Renal cortical epithelial cell (primary cell): ENCODE data around the gene MYO5A. TPM values are rescaled to one million over a fixed set of nuclear protein-coding genes. Genes with fewer than 3 reads are reported as not detected.
"Not testable (repeated sequence)": the region's sequence is repeated elsewhere in the genome, so short reads cannot be mapped to it uniquely, and the experiment has no call there.

Source experiments
- DNase-seq: peaks from one replicate; pipeline ENCODE4 v3.0.0-alpha.2; 2011; ENCODE audit warnings: low read depth
- total RNA-seq: library from RNA; depleted of rRNA; stranded (reverse); fragments of >200 nt; gene quantifications from 2 replicates; pipeline ENCODE4 v1.2.3, GENCODE V29; 2014

The MYO5A gene
- 37.0 and 71.3 TPM in 2 replicates for total RNA-seq

DNA sequence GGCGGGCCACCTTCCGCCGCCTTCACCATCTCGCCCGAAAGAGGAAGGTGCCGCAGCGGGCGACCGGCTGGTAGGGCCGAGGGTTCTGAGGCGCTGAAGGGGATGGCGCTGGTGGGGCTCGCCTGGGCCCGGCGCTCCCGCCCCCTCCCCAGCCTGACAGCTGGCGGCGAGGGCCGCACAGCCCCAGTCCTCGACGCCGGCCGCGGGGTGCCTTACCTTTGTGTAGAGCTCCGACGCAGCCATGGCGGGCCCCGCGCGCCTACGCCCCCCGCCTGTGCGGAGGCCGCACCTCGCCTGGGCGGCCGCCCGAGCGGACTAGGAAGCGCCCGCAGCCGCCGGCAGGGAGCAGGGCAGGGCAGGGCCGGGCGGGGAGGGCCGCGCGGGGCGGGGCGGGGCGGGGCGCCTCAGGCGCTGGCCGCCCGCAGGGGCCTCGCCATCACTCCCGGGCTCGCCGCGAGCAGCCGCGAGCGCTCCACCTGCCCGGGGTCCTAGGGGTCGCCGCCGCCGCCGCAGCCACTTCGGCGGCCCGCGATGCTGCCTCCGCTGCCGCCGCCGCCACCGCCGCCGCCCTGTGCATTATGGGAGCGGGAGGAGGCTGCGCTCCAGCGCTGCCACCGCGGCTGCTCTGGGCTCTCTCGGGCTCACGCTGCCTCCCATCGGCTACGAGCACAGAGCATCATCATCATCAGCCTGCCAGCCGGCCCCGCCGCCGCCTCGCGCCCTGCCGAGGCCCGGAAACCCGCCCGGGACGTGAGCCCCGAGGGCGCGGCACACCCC is at the start of gene MYO5A:
MYO5A (minus strand) TSS at position 317 of the 777 bp plus-strand sequence; CDS start at position 243, 74 bp downstream.
- peak; percentile 34 for DNase-seq

DNA sequence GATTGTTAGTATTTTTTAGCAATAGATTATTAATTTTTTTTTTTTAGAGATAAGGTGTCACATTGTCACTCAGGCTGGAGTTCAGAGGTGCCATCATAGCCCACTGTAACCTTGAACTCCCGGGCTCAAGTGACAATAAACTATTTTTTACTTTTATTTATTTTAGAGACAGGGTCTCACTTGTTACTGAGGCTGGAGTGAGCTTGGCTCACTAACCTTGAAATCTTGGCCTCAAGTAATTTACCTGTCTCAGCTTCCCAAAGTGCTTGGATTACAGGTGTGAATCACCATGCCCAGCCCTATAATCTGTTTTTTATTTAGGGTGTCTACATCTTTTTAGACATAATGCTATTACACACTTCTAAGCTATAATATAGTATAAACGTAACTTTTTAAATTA is 48.0 kb upstream of the MYO5A start:
- DNase-seq: no peak

DNA sequence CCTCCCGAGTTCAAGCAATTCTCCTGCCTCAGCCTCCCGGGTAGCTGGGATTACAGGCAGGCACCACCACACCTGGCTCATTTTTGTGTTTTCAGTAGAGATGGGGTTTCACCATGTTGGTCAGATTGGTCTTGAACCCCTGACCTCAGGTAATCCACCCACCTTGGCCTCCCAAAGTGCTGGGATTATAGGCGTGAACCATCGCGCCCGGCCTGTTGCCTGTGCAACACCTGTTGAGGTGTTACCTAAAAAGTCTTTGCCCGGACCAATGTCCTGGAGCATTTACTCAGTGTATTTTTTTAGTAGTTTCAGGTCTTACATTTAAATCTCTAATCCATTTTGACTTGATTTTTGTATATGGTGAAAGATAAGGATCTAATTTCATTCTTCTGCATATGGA is 46.9 kb upstream of the MYO5A start:
- not testable (repeated sequence) for DNase-seq

DNA sequence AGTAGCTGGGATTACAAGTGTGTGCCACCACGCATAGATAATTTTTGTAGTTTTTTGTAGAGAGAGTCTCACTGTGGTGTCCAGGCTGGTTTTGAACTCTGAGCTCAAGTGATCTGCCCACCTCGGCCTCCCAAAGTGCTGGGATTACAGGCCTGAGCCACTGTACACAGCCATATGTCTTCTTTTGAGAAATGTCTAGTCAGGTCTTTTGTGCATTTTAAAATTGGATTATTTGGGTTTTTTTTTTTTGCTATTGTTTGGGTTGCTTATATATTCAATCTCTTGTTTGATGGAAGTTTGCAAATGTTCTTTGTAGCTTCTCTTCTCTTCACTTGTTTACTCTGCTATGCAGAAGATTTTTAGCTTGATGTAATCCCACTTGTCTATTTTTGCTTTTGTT is 46.4 kb upstream of the MYO5A start:
- no peak for DNase-seq

DNA sequence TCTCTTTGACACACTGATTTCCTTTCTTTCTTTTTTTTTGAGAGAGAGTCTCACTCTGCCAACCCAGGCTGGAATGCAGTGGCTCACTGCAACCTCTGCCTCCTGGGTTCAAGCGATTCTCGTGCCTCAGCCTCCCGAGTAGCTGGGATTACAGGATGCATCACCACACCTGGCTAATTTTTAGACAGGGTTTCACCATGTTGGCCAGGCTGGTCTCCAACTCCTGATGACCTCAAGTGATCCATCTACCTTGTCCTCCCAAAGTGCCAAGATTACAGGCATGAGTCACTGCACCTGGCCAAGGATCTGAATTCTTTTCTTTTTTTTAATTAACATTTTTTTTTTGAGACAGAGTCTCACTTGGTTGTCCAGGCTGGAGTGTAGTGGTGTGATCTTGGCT is 45.9 kb upstream of the MYO5A start:
- peak; percentile 62 for DNase-seq

DNA sequence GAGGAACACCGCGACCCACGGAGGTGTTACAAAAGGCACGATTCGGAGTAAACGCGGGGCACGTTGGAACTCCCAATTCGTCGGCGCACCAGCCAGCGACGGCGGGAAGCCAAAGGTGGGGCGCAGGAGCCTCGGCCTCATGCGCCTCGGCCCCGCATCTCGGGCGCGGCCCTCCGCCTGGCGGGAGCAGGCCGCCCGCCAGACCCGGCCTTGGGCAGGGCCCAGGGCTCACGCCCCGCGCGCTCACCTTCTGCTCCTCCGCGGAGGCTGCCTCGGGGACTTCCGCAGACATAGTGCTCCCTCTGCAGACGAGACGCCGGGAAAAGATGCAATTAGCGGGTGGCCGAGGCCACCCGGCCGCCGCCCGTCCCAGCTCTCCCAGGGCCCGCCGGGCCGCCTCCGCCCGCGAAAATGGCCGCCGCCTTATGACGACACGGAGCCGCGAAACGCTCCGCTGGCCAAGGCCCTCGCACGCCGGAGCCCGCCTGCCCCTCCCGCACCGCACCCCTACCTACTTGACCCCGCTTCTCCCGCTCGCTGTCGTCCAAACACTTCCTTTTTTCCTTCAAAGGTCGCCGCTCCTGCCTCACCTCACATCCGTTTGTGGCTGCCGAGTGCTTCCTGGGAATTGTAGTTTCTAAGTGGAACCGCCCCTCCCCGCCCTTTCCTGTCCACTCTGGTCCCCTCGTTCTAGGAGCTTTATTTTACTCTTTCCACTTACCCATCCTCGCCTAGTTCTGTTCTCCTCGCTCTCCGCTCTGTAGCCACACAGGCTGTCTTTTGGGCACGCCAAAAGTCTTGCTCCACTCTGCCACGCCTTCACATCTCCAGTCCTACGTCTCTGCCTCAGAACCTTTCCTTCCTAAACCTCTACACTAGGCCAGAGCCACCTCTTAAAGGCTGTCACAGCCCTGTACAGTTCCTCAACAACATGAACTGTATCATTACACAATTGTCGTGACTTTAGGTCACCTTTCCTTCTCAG is 40.2 kb upstream of the MYO5A start, which contains the start of gene ARPP19:
ARPP19 (minus strand) TSS at position 430 of the 985 bp plus-strand sequence; CDS start at position 292, 138 bp downstream.
- peak; percentile 88 for DNase-seq

DNA sequence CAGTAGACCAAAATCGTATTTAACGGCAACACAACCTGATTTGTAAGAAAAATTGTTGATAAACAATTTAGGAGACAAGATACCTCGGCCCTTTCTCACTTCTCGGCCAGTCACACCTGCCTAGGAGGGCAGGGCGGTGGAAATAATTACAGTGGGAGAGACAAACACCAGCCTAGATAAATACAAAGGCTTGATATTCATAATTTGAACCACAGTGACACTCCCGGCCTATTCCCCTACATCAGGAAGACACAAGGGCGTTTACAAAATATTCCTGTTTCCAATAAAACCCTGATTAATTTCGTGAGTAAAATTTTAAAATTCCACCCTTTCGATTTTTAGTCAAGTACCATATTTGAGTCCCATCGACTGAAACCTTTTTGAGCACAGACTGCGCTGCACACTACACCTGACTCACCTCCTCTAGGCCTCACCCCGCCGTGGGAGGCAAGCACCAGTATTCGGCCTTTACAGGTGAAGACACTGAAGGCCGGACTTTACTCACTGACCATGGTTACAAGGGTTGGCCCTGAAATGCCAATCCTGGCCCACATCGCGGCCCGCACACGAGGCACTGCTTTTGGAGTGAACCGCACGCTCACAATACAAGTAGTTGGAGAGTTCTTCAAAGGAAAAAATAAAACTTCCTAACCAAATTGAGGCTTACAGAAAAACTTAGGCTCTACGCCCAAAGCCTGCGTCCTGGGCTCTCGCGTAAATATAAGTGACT is 39.4 kb upstream of the MYO5A start:
- peak; percentile 40 for DNase-seq

DNA sequence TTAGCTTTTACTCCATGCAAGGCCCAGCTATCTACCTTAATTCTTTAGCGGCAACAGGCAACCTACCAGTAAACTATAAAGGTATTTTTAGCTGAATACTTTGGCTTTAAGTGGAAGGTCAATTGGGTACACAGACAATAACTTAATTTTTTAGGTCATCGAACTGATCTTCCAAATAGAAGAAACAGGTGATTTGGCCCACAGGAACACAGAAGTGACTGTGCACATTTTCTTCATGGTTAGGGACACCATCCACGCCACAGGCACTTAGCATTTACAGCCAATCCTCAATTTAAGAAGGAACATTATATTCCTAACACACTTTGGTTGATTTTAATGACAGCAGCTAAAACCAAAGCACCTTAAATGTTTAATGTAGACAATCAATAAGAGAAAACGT is 38.2 kb upstream of the MYO5A start:
- DNase-seq: no peak

DNA sequence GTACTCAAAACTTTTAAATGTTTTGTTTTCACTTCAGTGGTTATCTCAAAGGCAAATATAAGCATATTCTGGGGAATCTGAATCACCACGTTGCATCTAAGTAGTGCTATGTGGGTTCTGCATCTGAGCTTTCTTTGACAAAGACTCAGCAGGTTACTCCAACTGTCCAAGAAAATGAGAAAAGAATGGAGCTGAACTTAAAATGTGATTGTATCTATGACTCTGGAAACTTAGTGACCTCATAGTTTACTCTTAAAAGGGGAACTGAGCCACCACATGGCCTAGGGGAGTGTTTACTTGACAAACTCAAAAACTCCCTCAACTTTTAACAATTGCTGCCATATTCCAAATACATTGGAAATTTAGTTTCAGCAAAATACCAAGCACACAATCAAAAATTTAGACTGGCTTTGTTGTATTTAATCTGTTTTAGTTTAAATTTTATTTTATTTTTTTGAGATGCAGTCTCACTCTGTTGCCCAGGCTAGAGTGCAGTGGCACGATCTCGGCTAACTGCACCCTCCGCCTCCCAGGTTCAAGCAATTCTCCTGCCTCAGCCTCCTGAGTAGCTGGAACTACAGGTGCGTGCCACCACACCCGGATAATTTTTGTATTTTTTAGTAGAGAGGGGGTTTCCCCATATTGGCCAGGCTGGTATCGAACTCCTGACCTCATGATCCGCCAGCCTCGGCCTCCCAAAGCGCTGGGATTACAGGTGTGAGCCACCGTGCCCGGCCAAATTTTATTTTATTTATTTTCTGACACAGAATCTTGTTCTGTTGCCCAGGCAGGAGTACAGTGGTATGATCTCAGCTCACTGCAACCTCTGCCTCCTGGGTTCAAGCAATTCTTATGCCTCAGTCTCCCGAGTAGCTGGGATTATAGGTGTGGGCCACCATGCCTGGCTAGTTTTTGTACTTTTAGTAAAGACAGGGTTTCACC is 37.0 kb upstream of the MYO5A start:
- not testable (repeated sequence) for DNase-seq

DNA sequence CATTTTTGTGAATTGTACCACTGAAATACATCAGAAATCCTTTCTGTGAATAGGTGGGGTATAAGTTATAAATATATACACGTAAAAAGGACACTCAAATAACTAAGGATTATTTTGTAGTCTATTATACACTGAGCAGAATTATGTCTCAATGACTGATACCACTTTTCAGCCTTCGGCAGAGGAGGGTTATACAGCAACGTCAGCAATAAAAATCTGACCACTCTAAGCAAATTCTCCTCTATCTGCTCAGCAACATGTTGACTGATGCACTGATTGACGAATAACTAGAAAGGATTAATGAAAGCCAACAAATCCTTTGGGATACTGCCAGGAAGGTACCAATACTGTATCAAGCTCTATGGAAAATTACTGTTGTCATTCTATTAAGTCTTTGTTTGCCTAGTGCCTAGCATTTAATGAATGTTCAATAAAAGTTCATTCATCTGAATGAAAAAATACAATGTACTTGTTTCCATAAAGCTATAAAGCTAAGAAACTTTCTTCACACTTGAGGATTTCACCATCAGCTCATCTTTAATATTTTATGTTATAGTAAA is 34.9 kb upstream of the MYO5A start:
- DNase-seq: no peak

DNA sequence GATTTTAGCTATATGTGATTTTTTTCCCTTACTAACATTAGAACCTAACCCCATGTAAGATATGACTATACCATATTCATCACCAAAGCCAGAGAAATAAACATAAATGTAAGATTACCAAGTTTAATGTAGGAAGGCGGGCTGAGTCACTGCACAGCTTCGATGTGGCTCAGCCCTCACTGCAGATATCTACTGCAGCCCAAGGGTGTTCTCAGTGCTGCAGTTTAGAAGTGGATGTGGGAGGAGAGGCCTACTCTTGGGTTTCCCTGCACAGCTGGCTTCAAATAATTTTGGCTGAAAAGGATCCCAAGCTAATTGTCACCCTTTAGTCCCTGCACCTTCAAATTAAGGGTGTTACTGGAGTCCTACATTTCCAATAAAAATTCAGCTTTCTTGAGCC is 30.9 kb upstream of the MYO5A start:
- no peak for DNase-seq

DNA sequence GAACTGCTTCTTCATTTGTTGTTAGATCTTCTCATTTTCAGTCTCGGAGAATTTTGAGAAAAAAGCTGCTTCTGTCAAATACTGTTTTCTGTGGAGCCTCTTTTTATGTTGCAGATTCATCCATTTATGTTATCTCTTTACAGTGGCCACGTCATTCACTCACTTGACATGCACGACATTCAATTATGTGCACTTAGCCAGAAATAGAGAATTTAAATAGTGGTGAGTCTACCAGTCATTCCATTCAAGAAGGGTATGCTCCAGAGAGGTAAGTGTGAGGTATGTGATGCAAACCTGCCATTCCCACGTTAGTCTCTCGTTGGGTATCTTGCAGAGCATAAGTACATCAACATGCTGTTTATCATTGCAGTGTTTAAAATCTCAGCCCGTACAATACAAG is 30.3 kb upstream of the MYO5A start:
- no peak for DNase-seq

DNA sequence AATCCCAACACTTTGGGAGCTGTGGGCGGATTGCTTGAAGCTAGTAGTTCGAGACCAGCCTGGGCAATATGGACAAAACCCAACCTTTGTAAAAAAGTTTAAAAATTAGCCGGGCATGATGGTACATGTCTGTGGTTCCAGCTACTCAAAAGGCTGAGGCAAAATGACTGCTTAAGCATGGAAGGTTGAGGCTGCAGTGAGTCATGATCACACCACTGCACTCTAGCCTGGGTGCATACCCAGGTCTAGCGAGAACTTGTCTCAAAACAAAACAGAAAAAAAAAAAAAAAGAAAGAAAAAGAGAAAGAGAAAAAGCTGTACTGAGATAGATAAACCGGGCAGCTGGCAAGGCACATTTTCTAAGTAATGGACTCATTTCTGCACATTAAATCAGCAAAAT is 29.5 kb upstream of the MYO5A start:
- DNase-seq: peak; percentile 96

DNA sequence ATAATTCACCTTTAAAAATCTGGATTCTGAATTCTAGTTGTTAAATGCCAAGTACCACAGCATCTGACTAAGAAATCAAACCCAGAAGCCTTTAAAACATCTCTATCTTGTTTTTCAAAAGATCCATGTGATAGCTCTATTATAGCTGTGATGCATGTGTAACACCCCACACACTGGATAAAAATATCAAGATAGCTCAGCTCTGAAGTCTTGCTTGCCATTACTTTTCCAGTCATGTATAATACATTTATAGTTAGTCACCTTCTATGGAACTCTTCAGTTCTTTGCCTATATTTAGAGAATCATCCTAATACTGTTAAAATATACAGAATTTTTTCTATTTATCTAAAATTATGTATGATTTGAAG is 28.6 kb upstream of the MYO5A start:
- DNase-seq: no peak

DNA sequence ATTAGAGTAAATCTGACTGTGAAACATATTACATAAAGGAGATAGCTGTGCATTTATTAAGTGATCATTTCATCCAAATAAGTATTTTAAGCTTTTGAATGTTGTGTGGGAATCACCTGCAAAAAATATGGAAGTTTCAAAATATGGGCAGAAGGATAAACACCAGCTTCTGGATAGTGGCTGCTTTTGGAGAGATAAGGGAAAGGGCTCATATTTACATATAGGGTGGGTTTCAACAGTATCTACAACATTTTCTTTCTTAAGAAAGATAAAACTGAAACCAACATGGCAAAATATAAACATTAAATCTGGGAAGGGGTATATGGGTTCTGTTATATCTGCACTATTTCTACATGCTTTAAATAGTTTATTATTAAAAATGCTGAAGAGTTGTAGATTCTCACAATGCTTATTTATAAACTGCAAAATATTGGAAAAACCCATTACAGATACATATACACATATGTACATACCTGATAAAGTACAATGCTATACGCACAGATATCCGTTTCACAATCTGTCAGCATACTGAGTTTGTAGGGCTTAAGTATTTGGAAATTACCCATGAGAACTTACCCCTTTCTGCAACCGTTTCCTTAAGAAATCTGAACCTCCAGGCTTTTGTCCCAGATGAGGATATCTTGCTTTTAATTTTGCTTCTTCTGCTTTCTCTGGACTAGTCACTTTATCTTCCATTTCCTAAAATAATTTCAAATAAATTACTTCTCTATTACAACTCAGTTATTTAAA is 28.0 kb upstream of the MYO5A start:
- DNase-seq: no peak

DNA sequence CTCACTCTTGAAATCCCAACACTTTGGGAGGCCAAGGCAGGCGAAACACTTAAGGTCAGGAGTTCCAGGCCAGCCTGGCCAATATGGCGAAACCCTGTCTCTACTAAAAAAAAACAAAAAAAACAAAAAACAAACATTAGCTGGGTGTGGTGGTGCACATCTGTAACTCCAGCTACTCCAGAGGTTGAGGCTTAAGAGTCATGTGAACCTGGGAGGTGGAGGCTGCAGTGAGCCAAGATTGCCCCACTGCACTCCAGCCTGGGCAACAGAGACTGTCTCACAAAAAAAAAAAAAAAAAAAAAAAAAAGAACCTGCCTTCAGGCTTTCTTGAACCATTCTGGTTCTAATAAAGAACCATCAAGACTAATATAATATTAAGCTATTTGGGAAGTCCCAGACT is 23.6 kb upstream of the MYO5A start:
- DNase-seq: no peak

DNA sequence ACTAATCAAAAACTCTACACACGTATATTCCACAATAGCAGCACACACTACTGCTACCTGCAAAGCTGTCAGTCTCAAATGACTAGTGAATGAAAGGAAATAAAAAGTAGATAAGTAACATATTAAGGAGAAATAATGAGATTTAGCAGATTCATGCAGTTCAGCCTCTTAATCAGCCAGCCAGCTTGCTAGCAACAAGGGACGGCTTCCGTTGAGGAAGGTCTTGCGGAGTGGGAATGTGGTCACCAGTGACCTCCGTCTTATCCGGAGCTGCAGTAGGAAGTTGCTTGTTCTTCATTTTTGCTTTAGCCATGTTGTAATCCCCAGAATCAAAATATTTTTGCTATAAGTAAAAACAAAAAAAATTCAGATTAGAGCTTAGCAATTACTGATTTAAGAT is 23.1 kb upstream of the MYO5A start:
- peak; percentile 51 for DNase-seq

DNA sequence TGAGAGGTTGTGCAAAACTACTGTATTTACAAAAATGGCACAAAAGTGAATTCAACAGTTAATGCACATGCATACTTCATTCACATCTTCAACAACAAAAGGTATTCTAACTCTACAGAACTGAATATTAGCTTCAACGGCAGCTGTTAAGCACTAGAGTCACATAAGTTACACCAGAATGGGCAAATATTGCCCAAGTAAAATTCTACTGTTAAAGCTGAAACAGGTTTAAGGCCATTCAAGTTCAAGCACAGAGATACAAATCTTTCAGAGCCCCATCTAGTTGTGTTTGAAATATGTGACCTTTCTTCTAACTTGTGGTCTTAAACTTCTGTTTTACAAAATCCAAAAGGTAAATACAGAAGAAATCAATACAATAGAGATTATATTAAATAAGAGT is 22.5 kb upstream of the MYO5A start:
- DNase-seq: not testable (repeated sequence)

DNA sequence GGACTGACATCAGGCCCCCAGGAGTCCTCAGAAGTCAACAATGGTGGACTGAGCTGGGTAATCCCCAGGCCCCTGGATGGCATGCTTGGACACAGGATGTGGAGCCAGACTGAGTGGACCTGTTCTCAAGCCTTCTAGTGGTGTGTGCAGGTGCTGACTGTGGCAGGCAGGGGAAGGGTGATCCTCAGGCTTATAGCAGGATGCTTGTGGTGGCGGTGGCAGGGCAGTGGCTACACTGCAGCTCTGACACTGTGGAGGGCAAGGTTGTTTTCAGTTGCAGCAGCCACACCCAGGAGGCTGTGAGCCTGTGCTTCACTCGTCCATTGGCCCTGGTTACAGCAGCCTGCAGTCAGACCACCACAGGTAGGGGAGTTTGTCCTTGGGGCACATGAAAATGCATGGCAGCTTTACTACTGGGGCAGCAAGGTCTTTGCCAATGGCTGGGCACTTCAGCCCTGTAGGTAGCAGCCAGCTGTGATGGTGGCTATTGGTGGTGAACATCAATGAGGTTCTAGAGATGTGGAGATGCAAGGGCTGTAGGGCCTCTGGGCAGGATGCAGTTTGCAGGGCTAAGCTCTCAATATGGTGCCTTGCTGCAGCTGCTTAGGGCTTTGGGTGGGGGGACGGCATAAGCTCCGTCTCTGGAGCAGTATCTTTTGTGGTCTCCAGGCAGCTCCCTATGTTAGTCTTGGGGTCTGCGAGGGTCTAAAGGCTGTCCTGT is 17.5 kb upstream of the MYO5A start:
- DNase-seq: no peak
